Measurements from ENCODE around the gene ARNT2.

- no peak for TF ChIP-seq GATA3 (IDR thresholded peaks at IDR 0.05; ENCODE audit: low read depth, low read length)
- TF ChIP-seq GATA2 (IDR thresholded peaks at IDR 0.05; ENCODE audit: low read depth, low read length), result no peak
Observed at GRCh38 chr15:80547264-80547663, 143.1 kb downstream of the ARNT2 start.
